ENCODE data around the gene EEF2.
"Not testable (repeated sequence)": the region's sequence is repeated elsewhere in the genome, so short reads cannot be mapped to it uniquely, and the experiment has no call there.

The EEF2 gene

GRCh38 chr19:3947316-3947933 is 37.8 kb downstream of the EEF2 start:
- not testable (repeated sequence) for H3K79me2 ChIP-seq (ENCODE audit: control insufficient read depth, insufficient read depth, low read length, poor library complexity); H4K8ac ChIP-seq (ENCODE audit: low read depth, low read length); H3K4me2 ChIP-seq (ENCODE audit: low read length); H2AFZ ChIP-seq (ENCODE audit: insufficient read depth, low read length, poor library complexity); H4K91ac ChIP-seq (ENCODE audit: low read depth, low read length); H3K79me1 ChIP-seq (ENCODE audit: low read length); H3K4me3 ChIP-seq (ENCODE audit: low read depth, low read length); H2AK5ac ChIP-seq (ENCODE audit: low read length); H3K4ac ChIP-seq (ENCODE audit: low read depth, low read length); H2BK12ac ChIP-seq (ENCODE audit: low read length); H3K18ac ChIP-seq (ENCODE audit: low read length); H3K27ac ChIP-seq (ENCODE audit: low read depth, low read length); H2BK120ac ChIP-seq (ENCODE audit: insufficient read depth, low read length, poor library complexity); H3K27me3 ChIP-seq (ENCODE audit: insufficient read depth, low read length); H4K12ac ChIP-seq (ENCODE audit: low read depth, low read length); H2BK5ac ChIP-seq (ENCODE audit: low read depth, low read length, poor library complexity); H3K4me1 ChIP-seq (ENCODE audit: control insufficient read depth in 1 of 2, insufficient read depth in 2 of 2, low read length in 2 of 2); H3K9me3 ChIP-seq (ENCODE audit: insufficient read depth, low read depth, low read length); DNase-seq; H3K14ac ChIP-seq (ENCODE audit: low read length); H3K9ac ChIP-seq (ENCODE audit: low read length); H3K23ac ChIP-seq (ENCODE audit: low read length); H3K36me3 ChIP-seq (ENCODE audit: control insufficient read depth in 1 of 2, insufficient read depth in 2 of 2, low read length in 2 of 2)
- no CpG with 5 or more reads among the region's 15 CpGs for WGBS (ENCODE audit: extremely low coverage, insufficient coverage, insufficient read length)

GRCh38 chr19:3945838-3946237 is 39.4 kb downstream of the EEF2 start:
- Histone ChIP-seq H2BK120ac (ENCODE audit: insufficient read depth, low read length, poor library complexity) (no peak overlapping the region), H3K79me2 (ENCODE audit: control insufficient read depth, insufficient read depth, low read length, poor library complexity) (no peaks in the 10 kb centered on the region), H2BK5ac (ENCODE audit: low read depth, low read length, poor library complexity) (no peak overlapping the region), H3K27me3 (ENCODE audit: insufficient read depth, low read length) (no peaks in the 10 kb centered on the region), H3K4ac (ENCODE audit: low read depth, low read length) (no peak overlapping the region), H3K18ac (ENCODE audit: low read length) (no peak overlapping the region), H4K8ac (ENCODE audit: low read depth, low read length) (no peak overlapping the region), H3K36me3 (ENCODE audit: control insufficient read depth in 1 of 2, insufficient read depth in 2 of 2, low read length in 2 of 2) (no peaks in the 10 kb centered on the region), H3K23ac (ENCODE audit: low read length) (no peak overlapping the region), H3K14ac (ENCODE audit: low read length) (no peak overlapping the region), H3K4me2 (ENCODE audit: low read length) (no peak overlapping the region), H3K4me1 (ENCODE audit: control insufficient read depth in 1 of 2, insufficient read depth in 2 of 2, low read length in 2 of 2) (no peaks in the 10 kb centered on the region), H3K9ac (ENCODE audit: low read length) (no peak overlapping the region), H2AFZ (ENCODE audit: insufficient read depth, low read length, poor library complexity) (no peak overlapping the region), H3K9me3 (ENCODE audit: insufficient read depth, low read depth, low read length) (no peaks in the 10 kb centered on the region), H3K27ac (ENCODE audit: low read depth, low read length) (no peak overlapping the region), H4K91ac (ENCODE audit: low read depth, low read length) (no peak overlapping the region), H2BK12ac (ENCODE audit: low read length) (no peak overlapping the region), H4K12ac (ENCODE audit: low read depth, low read length) (no peak overlapping the region), H3K79me1 (ENCODE audit: low read length) (no peaks in the 10 kb centered on the region), H3K4me3 (ENCODE audit: low read depth, low read length) (no peak overlapping the region), H2AK5ac (ENCODE audit: low read length) (no peak overlapping the region)
- DNase-seq = peak in 1 of 2 donors; percentile 46
- no CpG with 5 or more reads among the region's 2 CpGs for WGBS (ENCODE audit: extremely low coverage, insufficient coverage, insufficient read length)

- Histone ChIP-seq H4K8ac (ENCODE audit: low read depth, low read length) (no peak overlapping the region), H3K9me3 (ENCODE audit: insufficient read depth, low read depth, low read length) (no peaks in the 10 kb centered on the region), H3K79me1 (ENCODE audit: low read length) (no peaks in the 10 kb centered on the region), H3K9ac (ENCODE audit: low read length) (no peak overlapping the region), H2BK12ac (ENCODE audit: low read length) (no peak overlapping the region), H3K4me1 (ENCODE audit: control insufficient read depth in 1 of 2, insufficient read depth in 2 of 2, low read length in 2 of 2) (no peaks in the 10 kb centered on the region), H3K4me3 (ENCODE audit: low read depth, low read length) (no peak overlapping the region), H3K4me2 (ENCODE audit: low read length) (no peak overlapping the region), H4K91ac (ENCODE audit: low read depth, low read length) (no peak overlapping the region), H3K23ac (ENCODE audit: low read length) (no peak overlapping the region), H3K14ac (ENCODE audit: low read length) (no peak overlapping the region), H3K36me3 (ENCODE audit: control insufficient read depth in 1 of 2, insufficient read depth in 2 of 2, low read length in 2 of 2) (no peaks in the 10 kb centered on the region), H2BK5ac (ENCODE audit: low read depth, low read length, poor library complexity) (no peak overlapping the region), H3K27me3 (ENCODE audit: insufficient read depth, low read length) (no peaks in the 10 kb centered on the region), H2BK120ac (ENCODE audit: insufficient read depth, low read length, poor library complexity) (no peak overlapping the region), H3K18ac (ENCODE audit: low read length) (no peak overlapping the region), H3K27ac (ENCODE audit: low read depth, low read length) (no peak overlapping the region), H3K79me2 (ENCODE audit: control insufficient read depth, insufficient read depth, low read length, poor library complexity) (no peaks in the 10 kb centered on the region), H2AK5ac (ENCODE audit: low read length) (no peak overlapping the region), H2AFZ (ENCODE audit: insufficient read depth, low read length, poor library complexity) (no peak overlapping the region), H3K4ac (ENCODE audit: low read depth, low read length) (no peak overlapping the region), H4K12ac (ENCODE audit: low read depth, low read length) (no peak overlapping the region)
- no peak for DNase-seq
- WGBS (ENCODE audit: extremely low coverage, insufficient coverage, insufficient read length) = no CpG with 5 or more reads among the region's 11 CpGs
These were observed 41.1 kb downstream of the EEF2 start for GRCh38 chr19:3944018-3944721.

GRCh38 chr19:3942790-3943409 is 42.4 kb downstream of the EEF2 start:
- WGBS (ENCODE audit: extremely low coverage, insufficient coverage, insufficient read length) = no CpG with 5 or more reads among the region's 8 CpGs
- H2BK12ac ChIP-seq (ENCODE audit: low read length) = no peak overlapping the region
- no peak overlapping the region for H3K4ac ChIP-seq (ENCODE audit: low read depth, low read length)

More at GRCh38 chr19:3942790-3943409, 42.4 kb downstream of the EEF2 start:
- no peak for DNase-seq
- H3K79me1 ChIP-seq (ENCODE audit: low read length) = no peaks in the 10 kb centered on the region
- no peaks in the 10 kb centered on the region for H3K4me1 ChIP-seq (ENCODE audit: control insufficient read depth in 1 of 2, insufficient read depth in 2 of 2, low read length in 2 of 2)
- H3K18ac ChIP-seq (ENCODE audit: low read length) = no peak overlapping the region
- no peak overlapping the region for H3K4me2 ChIP-seq (ENCODE audit: low read length)
- H2AK5ac ChIP-seq (ENCODE audit: low read length) = no peak overlapping the region
- no peak overlapping the region for H3K9ac ChIP-seq (ENCODE audit: low read length)
- H2BK5ac ChIP-seq (ENCODE audit: low read depth, low read length, poor library complexity) = no peak overlapping the region
- H2BK120ac ChIP-seq (ENCODE audit: insufficient read depth, low read length, poor library complexity) = no peak overlapping the region
- no peak overlapping the region for H3K27ac ChIP-seq (ENCODE audit: low read depth, low read length)
- H3K14ac ChIP-seq (ENCODE audit: low read length) = no peak overlapping the region
- H3K23ac ChIP-seq (ENCODE audit: low read length) = no peak overlapping the region
- H3K9me3 ChIP-seq (ENCODE audit: insufficient read depth, low read depth, low read length) = peaks cover 3% of the 10 kb centered on the region
- no peaks in the 10 kb centered on the region for H3K79me2 ChIP-seq (ENCODE audit: control insufficient read depth, insufficient read depth, low read length, poor library complexity)
- H3K4me3 ChIP-seq (ENCODE audit: low read depth, low read length) = no peak overlapping the region
- H4K8ac ChIP-seq (ENCODE audit: low read depth, low read length) = no peak overlapping the region
- no peak overlapping the region for H2AFZ ChIP-seq (ENCODE audit: insufficient read depth, low read length, poor library complexity)
- H4K12ac ChIP-seq (ENCODE audit: low read depth, low read length) = no peak overlapping the region
- H3K27me3 ChIP-seq (ENCODE audit: insufficient read depth, low read length) = no peaks in the 10 kb centered on the region
- H4K91ac ChIP-seq (ENCODE audit: low read depth, low read length) = no peak overlapping the region
- no peaks in the 10 kb centered on the region for H3K36me3 ChIP-seq (ENCODE audit: control insufficient read depth in 1 of 2, insufficient read depth in 2 of 2, low read length in 2 of 2)
